BLaER1 treated with 17β-estradiol and CSF1 and Interleukin-3, amounts not matched to agents 10 nM and 100 nM (cell line): ENCODE data around the gene OR1J2.
A peak's percentile ranks its signal among the peaks of the same experiment; 100 is the strongest.

Source experiments
- H3K27ac ChIP-seq, 11 experiments: shearing (Covaris generic); formaldehyde crosslinking; 2 replicates each; pipeline ENCODE4 v1.8.1; 2022
- H3K27me3 ChIP-seq, 11 experiments: shearing (Covaris generic); formaldehyde crosslinking; 2 replicates each; pipeline ENCODE4 v1.8.1; 2022
- H3K36me3 ChIP-seq, 11 experiments: shearing (Covaris generic); formaldehyde crosslinking; 2 replicates each; pipeline ENCODE4 v1.8.1; 2022
- H3K4me1 ChIP-seq, 10 experiments: shearing (Covaris generic); formaldehyde crosslinking; 2 replicates each; pipeline ENCODE4 v1.8.1; 2022
- H3K4me2 ChIP-seq, 11 experiments: shearing (Covaris generic); formaldehyde crosslinking; 2 replicates each; pipeline ENCODE4 v1.8.1; 2022
- H3K4me3 ChIP-seq, 10 experiments: shearing (Covaris generic); formaldehyde crosslinking; 2 replicates each; pipeline ENCODE4 v1.8.1; 2022
- H3K9ac ChIP-seq, 11 experiments: shearing (Covaris generic); formaldehyde crosslinking; 2 replicates each; pipeline ENCODE4 v1.8.1; 2022
- H3K9me3 ChIP-seq, 11 experiments: shearing (Covaris generic); formaldehyde crosslinking; replicated peaks in 1 of 11; 2 replicates each; pipeline ENCODE4 v1.8.1; 2022
- H4K20me1 ChIP-seq, 11 experiments: shearing (Covaris generic); formaldehyde crosslinking; 2 replicates each; pipeline ENCODE4 v1.8.1; 2022
- Cebpa-rat ChIP-seq, 11 experiments: shearing (Covaris generic); IDR thresholded peaks; 2 replicates each; pipeline ENCODE4 v1.8.1; 2022

Gene OR1J2

GRCh38 chr9:122538757-122539156 lies 28.2 kb downstream of the OR1J2 start:
- Histone ChIP-seq H3K9ac (no peak overlapping the region), H3K27me3 (no peaks in the 10 kb centered on the region), H4K20me1 (no peaks in the 10 kb centered on the region), H3K36me3 (no peaks in the 10 kb centered on the region), H3K9me3 (peaks cover 0 to 7% (median 0%) of the 10 kb centered on the region in 11 experiments; a peak in 6 of 22 replicates), H3K4me2 (no peak overlapping the region), H3K27ac (no peak overlapping the region), H3K4me1 (no peaks in the 10 kb centered on the region), H3K4me3 (no peak overlapping the region)
- TF ChIP-seq Cebpa-rat (IDR thresholded peaks at IDR 0.05), result 0 out of 22 replicates have a peak, but pooled peaks of 1 of the 11 experiments have one; percentile 12

- Histone ChIP-seq H3K27me3 (no peaks in the 10 kb centered on the region), H4K20me1 (no peaks in the 10 kb centered on the region), H3K4me2 (no peak overlapping the region), H3K27ac (no peak overlapping the region), H3K36me3 (no peaks in the 10 kb centered on the region), H3K4me3 (no peak overlapping the region), H3K4me1 (no peaks in the 10 kb centered on the region), H3K9ac (no peak overlapping the region), H3K9me3 (peaks cover 0 to 9% (median 0%) of the 10 kb centered on the region in 11 experiments; a peak in 1 of 22 replicates)
- no peak for TF ChIP-seq Cebpa-rat (IDR thresholded peaks at IDR 0.05)
These were observed 35.6 kb downstream of the OR1J2 start for GRCh38 chr9:122546196-122546595.

- Histone ChIP-seq H3K4me1 (no peaks in the 10 kb centered on the region), H4K20me1 (no peaks in the 10 kb centered on the region), H3K4me2 (no peak overlapping the region), H3K27me3 (no peaks in the 10 kb centered on the region), H3K4me3 (no peak overlapping the region), H3K9ac (no peak overlapping the region), H3K36me3 (no peaks in the 10 kb centered on the region), H3K27ac (no peak overlapping the region), H3K9me3 (peaks cover 0 to 9% (median 0%) of the 10 kb centered on the region in 11 experiments; a peak in 1 of 22 replicates)
- TF ChIP-seq Cebpa-rat (IDR thresholded peaks at IDR 0.05), result no peak
These were observed 40.8 kb downstream of the OR1J2 start for GRCh38 chr9:122551371-122551770.

GRCh38 chr9:122552812-122553211 lies 42.2 kb downstream of the OR1J2 start, which contains the start of gene OR1N2:
OR1N2 (plus strand) TSS chr9:122553112; CDS start chr9:122553212, 100 bp downstream.
- Histone ChIP-seq H4K20me1 (no peaks in the 10 kb centered on the region), H3K9me3 (peaks cover 0 to 9% (median 0%) of the 10 kb centered on the region in 11 experiments; a peak in 1 of 22 replicates), H3K4me2 (peak within 1 kb of the TSS in 1 of 11 experiments; percentile 5; a peak in 1 of 22 replicates), H3K4me3 (no peak within 1 kb of the TSS), H3K4me1 (no peaks in the 10 kb centered on the region), H3K27me3 (no peaks in the 10 kb centered on the region), H3K36me3 (no peaks in the 10 kb centered on the region), H3K9ac (no peak within 1 kb of the TSS), H3K27ac (no peak within 1 kb of the TSS)
- TF ChIP-seq Cebpa-rat (IDR thresholded peaks at IDR 0.05), result no peak
